Endodermal cell (in vitro differentiated cells): Measurements from ENCODE around the gene ORM1. TPM values are rescaled to one million over a fixed set of nuclear protein-coding genes. Genes with fewer than 3 reads are reported as not detected.
"Not testable (repeated sequence)": the region's sequence is repeated elsewhere in the genome, so short reads cannot be mapped to it uniquely, and the experiment has no call there.

Source experiments
- DNase-seq: peaks from one replicate; pipeline ENCODE4 v3.0.0-alpha.2; 2017
- H3K27ac ChIP-seq: 2 replicates; pipeline ENCODE4 v1.5.1; 2013; ENCODE audit warnings: mild to moderate bottlenecking, low read depth, low read length, moderate library complexity
- H3K27me3 ChIP-seq: 2 replicates; pipeline ENCODE4 v1.6.1; 2013; ENCODE audit warnings: mild to moderate bottlenecking, low read length, moderate library complexity; ENCODE audit not compliant: insufficient read depth, control insufficient read depth, poor library complexity, severe bottlenecking
- H3K36me3 ChIP-seq: 2 replicates; pipeline ENCODE4 v1.7.0; 2013; ENCODE audit warnings: mild to moderate bottlenecking, low read length, moderate library complexity; ENCODE audit not compliant: control insufficient read depth, insufficient read depth
- H3K4me1 ChIP-seq: one replicate; pipeline ENCODE4 v1.7.0; 2013; ENCODE audit warnings: low read length; ENCODE audit not compliant: control insufficient read depth, insufficient read depth
- H3K4me3 ChIP-seq: 2 replicates; pipeline ENCODE4 v1.5.1; 2013; ENCODE audit warnings: mild to moderate bottlenecking, low read length, moderate library complexity
- H3K9ac ChIP-seq: 2 replicates; pipeline ENCODE4 v1.6.1; 2013; ENCODE audit warnings: mild to moderate bottlenecking, low read length, moderate library complexity; ENCODE audit not compliant: poor library complexity, severe bottlenecking; ENCODE audit errors: extremely low read depth
- H3K9me3 ChIP-seq: 2 replicates; pipeline ENCODE4 v1.6.1; 2013; ENCODE audit warnings: mild to moderate bottlenecking, low read length, moderate library complexity; ENCODE audit not compliant: control insufficient read depth
- H3K27ac Mint-ChIP-seq: 2 replicates; pipeline ENCODE4 v1.8.0; 2020; ENCODE audit warnings: mixed read lengths
- H3K27me3 Mint-ChIP-seq: 2 replicates; pipeline ENCODE4 v1.8.0; 2021; ENCODE audit warnings: mild to moderate bottlenecking, mixed read lengths; ENCODE audit not compliant: insufficient read depth
- H3K36me3 Mint-ChIP-seq: 2 replicates; pipeline ENCODE4 v1.8.0; 2020; ENCODE audit warnings: low read depth, mixed read lengths
- H3K4me1 Mint-ChIP-seq: 2 replicates; pipeline ENCODE4 v1.8.0; 2020; ENCODE audit warnings: mixed read lengths
- H3K4me3 Mint-ChIP-seq: 2 replicates; pipeline ENCODE4 v1.8.0; 2020; ENCODE audit warnings: mild to moderate bottlenecking, moderate library complexity, mixed read lengths
- H3K9me3 Mint-ChIP-seq: 2 replicates; pipeline ENCODE4 v1.8.0; 2020; ENCODE audit warnings: mild to moderate bottlenecking, mixed read lengths
- CTCF ChIP-seq: fragments of 200-600 bp; sonication (generic); conservative IDR thresholded peaks from 2 replicates; pipeline ENCODE4 v1.5.0; 2021; ENCODE audit warnings: antibody characterized with exemption, mild to moderate bottlenecking
- WGBS, 2 experiments: methylation state at CpG; one replicate each; pipeline versions ENCODE4 v1.1.5 to v1.1.7; 2013; ENCODE audit warnings: missing lambda C conversion rate in 2 of 2, mixed read lengths in 1 of 2; ENCODE audit not compliant: insufficient coverage in 1 of 2, insufficient read length in 1 of 2; 5-methylcytosine and 5-hydroxymethylcytosine counted together
- total RNA-seq, 2 donors: library from RNA; stranded (reverse); fragmentation: NEBNext Ultra II Directional in 1 of 2; extraction: Animal tissue kit (Norgen Biotek cat#: 25700) in 1 of 2; gene quantifications; 2 replicates in 1 of 2; 3 replicates in 1 of 2; pipeline ENCODE4 v1.2.1, GENCODE V29; 2021

ORM1 gene
- total RNA-seq, 2 donors from 2014 or later: 0.59 TPM; not detected in 1

- no peak overlapping the region for H3K27ac Mint-ChIP-seq
- Histone ChIP-seq H3K9ac (no peak overlapping the region), H3K27me3 (no peaks in the 10 kb centered on the region), H3K9me3 (no peaks in the 10 kb centered on the region), H3K4me1 (no peaks in the 10 kb centered on the region), H3K4me3 (no peak overlapping the region), H3K27ac (no peak overlapping the region), H3K36me3 (no peaks in the 10 kb centered on the region)
- WGBS, 2 experiments: 88 to 91% methylated on average over 2 to 3 of the region's 3 CpGs
- H3K27me3 Mint-ChIP-seq: no peaks in the 10 kb centered on the region
- H3K4me1 Mint-ChIP-seq: no peaks in the 10 kb centered on the region
- no peak for TF ChIP-seq CTCF
- H3K4me3 Mint-ChIP-seq: no peak overlapping the region
- no peaks in the 10 kb centered on the region for H3K36me3 Mint-ChIP-seq
- no peaks in the 10 kb centered on the region for H3K9me3 Mint-ChIP-seq
- DNase-seq: peak; percentile 19
Measured at GRCh38 chr9:114319147-114319546, 3.8 kb upstream of the ORM1 start.

GRCh38 chr9:114320710-114321109 lies 2.2 kb upstream of the ORM1 start:
- not testable (repeated sequence) for H3K36me3 Mint-ChIP-seq, H3K4me3 Mint-ChIP-seq, H3K9me3 ChIP-seq, H3K9ac ChIP-seq, H3K4me1 Mint-ChIP-seq, H3K4me3 ChIP-seq, H3K27ac ChIP-seq, H3K4me1 ChIP-seq, H3K36me3 ChIP-seq, H3K27me3 Mint-ChIP-seq, H3K27ac Mint-ChIP-seq, H3K9me3 Mint-ChIP-seq, H3K27me3 ChIP-seq
- peak; percentile 9 for DNase-seq
- WGBS, 2 experiments: 99 to 100% methylated on average over 2 to 7 of the region's 7 CpGs

GRCh38 chr9:114321759-114322158 lies 1.1 kb upstream of the ORM1 start:
- H3K27me3 Mint-ChIP-seq: no peaks in the 10 kb centered on the region
- WGBS, 2 experiments: 87 to 92% methylated on average over 6 to 8 of the region's 8 CpGs
- no peak overlapping the region for H3K27ac Mint-ChIP-seq
- Histone ChIP-seq H3K27me3 (no peaks in the 10 kb centered on the region), H3K27ac (no peak overlapping the region), H3K9ac (no peak overlapping the region), H3K4me3 (no peak overlapping the region), H3K4me1 (no peaks in the 10 kb centered on the region), H3K9me3 (no peaks in the 10 kb centered on the region), H3K36me3 (no peaks in the 10 kb centered on the region)
- TF ChIP-seq CTCF: no peak
- H3K4me1 Mint-ChIP-seq: no peaks in the 10 kb centered on the region
- H3K9me3 Mint-ChIP-seq: no peaks in the 10 kb centered on the region
- H3K4me3 Mint-ChIP-seq: no peak overlapping the region
- DNase-seq: no peak
- H3K36me3 Mint-ChIP-seq: no peaks in the 10 kb centered on the region

- not testable (repeated sequence) for H3K4me3 ChIP-seq, H3K9me3 ChIP-seq, H3K4me1 Mint-ChIP-seq, H3K9me3 Mint-ChIP-seq, H3K27ac ChIP-seq, H3K27ac Mint-ChIP-seq, H3K27me3 Mint-ChIP-seq, H3K27me3 ChIP-seq, H3K4me1 ChIP-seq, H3K4me3 Mint-ChIP-seq, H3K36me3 Mint-ChIP-seq, H3K36me3 ChIP-seq, H3K9ac ChIP-seq, DNase-seq
- 92 to 94% methylated on average over 4 to 8 of the region's 12 CpGs for WGBS, 2 experiments
Measured at GRCh38 chr9:114322160-114322818, 609 bp upstream of the ORM1 start.

GRCh38 chr9:114323849-114324248 lies 951 bp downstream of the ORM1 start:
- not testable (repeated sequence) for H3K27me3 ChIP-seq, DNase-seq, H3K9me3 ChIP-seq, H3K27ac Mint-ChIP-seq, H3K4me3 Mint-ChIP-seq, H3K9ac ChIP-seq, H3K27me3 Mint-ChIP-seq, H3K36me3 ChIP-seq, H3K4me1 ChIP-seq, H3K27ac ChIP-seq, H3K9me3 Mint-ChIP-seq, H3K4me1 Mint-ChIP-seq, H3K4me3 ChIP-seq, H3K36me3 Mint-ChIP-seq
- 94 to 100% methylated on average over 5 to 6 of the region's 6 CpGs for WGBS, 2 experiments
